ENCODE data around the gene RNF14.
A peak's percentile ranks its signal among the peaks of the same experiment; 100 is the strongest.

DNA sequence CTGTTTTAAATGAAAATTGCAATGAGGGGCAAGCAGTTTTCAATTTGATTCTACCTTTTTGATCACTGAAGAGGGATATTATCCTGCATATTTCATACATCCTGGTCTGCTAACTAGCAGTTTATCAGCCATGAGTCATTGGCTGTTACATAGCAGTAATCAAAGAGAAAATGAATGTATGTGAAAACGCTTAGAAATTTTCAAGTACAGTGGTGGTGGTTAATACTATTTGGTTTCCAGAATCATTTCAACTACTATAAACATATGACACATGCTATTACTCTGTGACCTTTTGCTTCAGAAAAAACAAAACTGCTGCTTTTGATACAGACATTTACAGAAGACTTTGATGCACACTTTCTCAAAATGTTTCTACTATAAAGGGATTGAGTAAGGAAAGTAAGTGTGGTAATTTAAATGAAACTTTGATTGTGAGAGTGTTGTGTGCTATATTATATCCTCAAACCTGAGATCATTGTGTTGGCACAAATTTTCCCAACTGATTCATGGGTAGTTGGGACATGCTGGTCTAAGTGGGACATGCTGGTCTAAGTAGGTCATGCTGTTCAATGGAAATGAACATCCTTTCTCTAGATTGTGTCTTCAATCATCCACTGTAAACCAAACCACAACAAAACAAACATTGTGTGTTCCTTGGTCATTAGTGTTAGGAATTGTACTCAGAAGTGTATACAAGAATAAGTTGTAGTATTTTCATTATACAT is 5.1 kb downstream of the RNF14 start:
- TF ChIP-seq JUN (IDR thresholded peaks at IDR 0.05; ENCODE audit: borderline replicate concordance, low read depth, low read length) (no peak), JUN (CRISPR knock-in tag; IDR thresholded peaks at IDR 0.05; ENCODE audit: borderline replicate concordance) (no peak), ZNF668 (CRISPR knock-in tag; IDR thresholded peaks at IDR 0.05) (no peak), POLR2A (conservative IDR thresholded peaks at IDR 0.05) (no peak), MYC (IDR thresholded peaks at IDR 0.05; ENCODE audit: low read depth, low read length) (no peak), MYC (CRISPR knock-in tag; IDR thresholded peaks at IDR 0.05; ENCODE audit: borderline replicate concordance, low read depth) (no peak), POLR2AphosphoS2 (IDR thresholded peaks at IDR 0.05; ENCODE audit: low read length) (no peak), CHD2 (IDR thresholded peaks at IDR 0.05; ENCODE audit: low read depth, low read length) (no peak), LEF1 (IDR thresholded peaks at IDR 0.05) (no peak), SAP30 (IDR thresholded peaks at IDR 0.05; ENCODE audit: borderline replicate concordance, insufficient read depth, low read depth, low read length, poor library complexity, severe bottlenecking) (no peak), SETDB1 (IDR thresholded peaks at IDR 0.05; ENCODE audit: low read length) (no peak), EP300 (IDR thresholded peaks at IDR 0.05; ENCODE audit: low read length) (no peak), YY1 (IDR thresholded peaks at IDR 0.05; ENCODE audit: borderline replicate concordance in 1 of 3, control insufficient read depth in 1 of 3, extremely low read depth in 1 of 3, insufficient read depth in 3 of 3, insufficient read length in 1 of 3, insufficient replicate concordance in 2 of 3, low read depth in 1 of 3, low read length in 2 of 3) (no peak)
- TF ChIP-seq, protein P1, sequence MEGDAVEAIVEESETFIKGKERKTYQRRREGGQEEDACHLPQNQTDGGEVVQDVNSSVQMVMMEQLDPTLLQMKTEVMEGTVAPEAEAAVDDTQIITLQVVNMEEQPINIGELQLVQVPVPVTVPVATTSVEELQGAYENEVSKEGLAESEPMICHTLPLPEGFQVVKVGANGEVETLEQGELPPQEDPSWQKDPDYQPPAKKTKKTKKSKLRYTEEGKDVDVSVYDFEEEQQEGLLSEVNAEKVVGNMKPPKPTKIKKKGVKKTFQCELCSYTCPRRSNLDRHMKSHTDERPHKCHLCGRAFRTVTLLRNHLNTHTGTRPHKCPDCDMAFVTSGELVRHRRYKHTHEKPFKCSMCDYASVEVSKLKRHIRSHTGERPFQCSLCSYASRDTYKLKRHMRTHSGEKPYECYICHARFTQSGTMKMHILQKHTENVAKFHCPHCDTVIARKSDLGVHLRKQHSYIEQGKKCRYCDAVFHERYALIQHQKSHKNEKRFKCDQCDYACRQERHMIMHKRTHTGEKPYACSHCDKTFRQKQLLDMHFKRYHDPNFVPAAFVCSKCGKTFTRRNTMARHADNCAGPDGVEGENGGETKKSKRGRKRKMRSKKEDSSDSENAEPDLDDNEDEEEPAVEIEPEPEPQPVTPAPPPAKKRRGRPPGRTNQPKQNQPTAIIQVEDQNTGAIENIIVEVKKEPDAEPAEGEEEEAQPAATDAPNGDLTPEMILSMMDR (IDR thresholded peaks at IDR 0.05 in 2 of 3, conservative IDR thresholded peaks at IDR 0.05 in 1 of 3; ENCODE audit: insufficient read depth in 2 of 3, low read depth in 1 of 3, low read length in 3 of 3), result peak in 1 of 3 experiments; percentile 1; a peak in 1 of 6 replicates

Data from K562 (cell line).